ENCODE measurements around the gene HLA-F.

GRCh38 chr6:29679962-29680361 is 43.3 kb upstream of the HLA-F start:
- TF ChIP-seq CTCF (IDR thresholded peaks at IDR 0.05) = no peak
- TF ChIP-seq POLR2A (IDR thresholded peaks at IDR 0.05) = no peak
